Lung (tissue), 12 donors: ENCODE measurements around the gene PHF2. TPM values are rescaled to one million over a fixed set of nuclear protein-coding genes. Genes with fewer than 3 reads are reported as not detected.

Source experiments
- ATAC-seq: fragments of 200-7000 bp; cut with Tn5 transposase; one replicate; pipeline ENCODE4 v1.9.1; 2020; ENCODE audit warnings: moderate number of reproducible peaks; ENCODE audit not compliant: insufficient read depth, low FRiP score
- DNase-seq, 3 donors: peaks; one replicate each; pipeline ENCODE4 v3.0.0-alpha.2; 2013 to 2017
- H3K27ac ChIP-seq, 2 donors: one replicate each; pipeline ENCODE4 v1.5.1; 2013; ENCODE audit warnings: mild to moderate bottlenecking in 2 of 2, moderate library complexity in 2 of 2, control low read depth in 1 of 2, inconsistent platforms in 1 of 2, low read depth in 1 of 2, low read length in 1 of 2
- H3K27me3 ChIP-seq, 3 donors: one replicate each; pipeline ENCODE4 v1.5.1; 2013; ENCODE audit warnings: low read length in 2 of 3; ENCODE audit not compliant: control insufficient read depth in 3 of 3, insufficient read depth in 3 of 3
- H3K36me3 ChIP-seq, 4 donors: one replicate each; pipeline ENCODE4 v1.5.1; 2013; ENCODE audit warnings: low read length in 4 of 4, mild to moderate bottlenecking in 1 of 4, moderate library complexity in 1 of 4; ENCODE audit not compliant: control insufficient read depth in 4 of 4, insufficient read depth in 4 of 4
- H3K4me1 ChIP-seq, 5 donors: one replicate each; pipeline ENCODE4 v1.5.1; 2013; ENCODE audit warnings: low read length in 5 of 5, mild to moderate bottlenecking in 2 of 5, moderate library complexity in 1 of 5; ENCODE audit not compliant: control insufficient read depth in 5 of 5, insufficient read depth in 5 of 5
- H3K4me3 ChIP-seq: one replicate; pipeline ENCODE4 v1.5.1; 2013; ENCODE audit warnings: mild to moderate bottlenecking, control low read depth, moderate library complexity
- H3K9ac ChIP-seq, 2 donors: one replicate each; pipeline ENCODE4 v1.5.1; 2013; ENCODE audit warnings: low read length in 2 of 2, control low read depth in 1 of 2; ENCODE audit not compliant: insufficient read depth in 1 of 2
- H3K9me3 ChIP-seq, 4 donors: one replicate each; pipeline ENCODE4 v1.5.1; 2013; ENCODE audit warnings: low read length in 3 of 4, mild to moderate bottlenecking in 1 of 4, moderate library complexity in 1 of 4; ENCODE audit not compliant: control insufficient read depth in 4 of 4, insufficient read depth in 3 of 4
- WGBS, 2 donors: extraction: QIAGEN DNeasy Blood & Tissue Kit; methylation state at CpG; one replicate each; pipeline ENCODE4 v1.1.7; 2013; 5-methylcytosine and 5-hydroxymethylcytosine counted together
- polyA plus RNA-seq, 2 donors: library from polyadenylated mRNA; stranded (reverse); fragments of 200-250 nt; gene quantifications; one replicate each; pipeline ENCODE4 v1.2.1, GENCODE V29; 2013
- total RNA-seq, 2 donors: library from RNA; depleted of rRNA in 1 of 2; stranded (reverse); fragments of >200 nt in 1 of 2; gene quantifications; one replicate each; pipeline ENCODE4 v1.2.1, GENCODE V29; 2014 to 2021
- TF ChIP-seq, protein P1 (sequence below): IDR thresholded peaks from 2 replicates; pipeline ENCODE4 v1.5.1; 2012; ENCODE audit warnings: mild to moderate bottlenecking; ENCODE audit errors: control extremely low read depth, extremely low read depth
- donor health status: control.
- donor health status: control.
- donor health status: Bipolar disorder and iron deficiency.
- donor health status: healthy.
- donor health status: DM: yes; HTN: yes; CAD: no.

The PHF2 gene
- total and polyA plus RNA-seq, 4 donors, result 20.1 to 33.6 (median 30.2) TPM

DNA sequence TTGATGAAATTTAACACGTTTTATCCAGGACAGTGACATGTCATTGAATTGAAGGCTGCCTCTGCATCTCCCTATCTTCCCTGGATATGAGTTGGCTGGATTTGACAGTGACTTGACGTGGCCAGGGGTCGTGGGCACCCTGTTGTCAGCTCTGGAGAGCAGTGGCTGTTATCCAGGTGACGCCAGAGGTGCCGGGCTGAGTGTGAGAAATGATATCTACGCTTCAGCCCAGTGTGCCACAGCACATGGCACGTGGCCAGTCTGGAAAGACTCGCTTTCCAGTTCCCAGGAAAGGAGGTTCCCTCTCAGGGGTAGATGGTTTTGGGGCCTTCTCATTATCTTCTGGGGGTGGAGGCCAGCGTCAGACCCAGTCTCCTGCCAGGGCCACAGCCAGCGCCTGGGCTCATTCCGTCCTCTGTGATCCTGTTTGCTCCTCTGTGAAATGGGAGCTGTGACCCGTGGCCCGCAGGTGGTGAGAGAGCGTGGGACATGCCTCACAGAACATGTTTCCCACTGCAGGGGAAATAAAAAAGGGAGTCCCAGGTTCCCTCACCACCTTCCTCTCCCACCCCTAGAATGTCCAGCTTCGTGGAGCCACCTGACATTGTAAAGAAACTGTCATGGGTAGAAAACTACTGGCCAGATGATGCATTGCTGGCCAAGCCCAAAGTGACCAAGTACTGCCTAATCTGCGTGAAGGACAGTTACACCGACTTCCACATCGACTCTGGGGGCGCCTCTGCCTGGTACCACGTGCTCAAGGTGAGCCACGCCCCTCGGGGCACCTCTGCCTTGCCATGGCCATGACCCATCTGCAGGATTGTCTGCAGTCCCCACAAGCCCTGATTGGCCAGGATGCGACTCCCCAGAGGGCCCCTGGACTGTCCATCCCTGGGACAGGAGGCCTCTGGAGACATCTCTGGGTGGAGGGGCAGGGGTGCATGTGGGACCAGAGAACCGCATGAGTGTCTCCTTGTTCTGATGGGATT lies 76.5 kb downstream of the PHF2 start:
- WGBS, 2 donors, result 95% methylated on average over 24 of the region's 24 CpGs

GRCh38 chr9:93653760-93654159 lies 77.4 kb downstream of the PHF2 start:
- Histone ChIP-seq H3K4me3 (no peak overlapping the region), H3K9me3 (no peaks in the 10 kb centered on the region), H3K4me1 (no peaks in the 10 kb centered on the region), H3K36me3 (peaks cover 5 to 82% (median 39%) of the 10 kb centered on the region in 4 donors), H3K9ac (no peak overlapping the region), H3K27me3 (no peaks in the 10 kb centered on the region), H3K27ac (no peak overlapping the region)
- ATAC-seq, result no peak
- TF ChIP-seq, protein P1, sequence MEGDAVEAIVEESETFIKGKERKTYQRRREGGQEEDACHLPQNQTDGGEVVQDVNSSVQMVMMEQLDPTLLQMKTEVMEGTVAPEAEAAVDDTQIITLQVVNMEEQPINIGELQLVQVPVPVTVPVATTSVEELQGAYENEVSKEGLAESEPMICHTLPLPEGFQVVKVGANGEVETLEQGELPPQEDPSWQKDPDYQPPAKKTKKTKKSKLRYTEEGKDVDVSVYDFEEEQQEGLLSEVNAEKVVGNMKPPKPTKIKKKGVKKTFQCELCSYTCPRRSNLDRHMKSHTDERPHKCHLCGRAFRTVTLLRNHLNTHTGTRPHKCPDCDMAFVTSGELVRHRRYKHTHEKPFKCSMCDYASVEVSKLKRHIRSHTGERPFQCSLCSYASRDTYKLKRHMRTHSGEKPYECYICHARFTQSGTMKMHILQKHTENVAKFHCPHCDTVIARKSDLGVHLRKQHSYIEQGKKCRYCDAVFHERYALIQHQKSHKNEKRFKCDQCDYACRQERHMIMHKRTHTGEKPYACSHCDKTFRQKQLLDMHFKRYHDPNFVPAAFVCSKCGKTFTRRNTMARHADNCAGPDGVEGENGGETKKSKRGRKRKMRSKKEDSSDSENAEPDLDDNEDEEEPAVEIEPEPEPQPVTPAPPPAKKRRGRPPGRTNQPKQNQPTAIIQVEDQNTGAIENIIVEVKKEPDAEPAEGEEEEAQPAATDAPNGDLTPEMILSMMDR, result no peak
- no peak for DNase-seq
- WGBS, 2 donors, result 93 to 95% methylated on average over 3 of the region's 3 CpGs

More for the DNA sequence above, 76.5 kb downstream of the PHF2 start:
- TF ChIP-seq, protein P1, result no peak
- Histone ChIP-seq H3K9me3 (no peaks in the 10 kb centered on the region), H3K36me3 (peaks cover 5 to 82% (median 38%) of the 10 kb centered on the region in 4 donors), H3K4me3 (no peak overlapping the region), H3K27me3 (no peaks in the 10 kb centered on the region), H3K4me1 (no peaks in the 10 kb centered on the region), H3K9ac (no peak overlapping the region), H3K27ac (no peak overlapping the region)
- ATAC-seq, result no peak
- DNase-seq, result no peak

- TF ChIP-seq, protein P1, result no peak
- ATAC-seq (no peak), DNase-seq (no peak)
- no peak overlapping the region for H3K27ac ChIP-seq
- no peak overlapping the region for H3K9ac ChIP-seq
- no peaks in the 10 kb centered on the region for H3K4me1 ChIP-seq
- 97% methylated on average over 21 of the region's 21 CpGs for WGBS, 2 donors
- H3K4me3 ChIP-seq, result no peak overlapping the region
- H3K27me3 ChIP-seq, result no peaks in the 10 kb centered on the region
- peaks cover 0 to 2% (median 0%) of the 10 kb centered on the region in 4 donors for H3K9me3 ChIP-seq
- H3K36me3 ChIP-seq, result peaks cover 3 to 84% (median 40%) of the 10 kb centered on the region in 4 donors
Measured at GRCh38 chr9:93654351-93654961, 78.1 kb downstream of the PHF2 start.
